Ishikawa (cell line): ENCODE results near the gene CCDC68.

Source experiments
- CEBPB ChIP-seq: IDR thresholded peaks from 2 replicates; pipeline ENCODE4 v1.6.1; 2012
- CREB1 ChIP-seq: IDR thresholded peaks from 2 replicates; pipeline ENCODE4 v1.6.1; 2012; ENCODE audit warnings: low read depth
- EGR1 ChIP-seq: IDR thresholded peaks from 2 replicates; pipeline ENCODE4 v1.6.1; 2012
- EP300 ChIP-seq: IDR thresholded peaks from 2 replicates; pipeline ENCODE4 v1.6.1; 2012; ENCODE audit warnings: borderline replicate concordance
- FOXM1 ChIP-seq: IDR thresholded peaks from 2 replicates; pipeline ENCODE4 v1.6.1; 2012; ENCODE audit warnings: low read depth, borderline replicate concordance
- MAX ChIP-seq: IDR thresholded peaks from 2 replicates; pipeline ENCODE4 v1.6.1; 2012
- NFIC ChIP-seq: IDR thresholded peaks from 2 replicates; pipeline ENCODE4 v1.6.1; 2012
- RAD21 ChIP-seq: IDR thresholded peaks from 2 replicates; pipeline ENCODE4 v1.6.1; 2012; ENCODE audit warnings: low read depth
- TAF1 ChIP-seq: IDR thresholded peaks from 2 replicates; pipeline ENCODE4 v1.6.1; 2012; ENCODE audit warnings: low read depth, mild to moderate bottlenecking
- TCF12 ChIP-seq: IDR thresholded peaks from 2 replicates; pipeline ENCODE4 v1.6.1; 2012; ENCODE audit warnings: low read depth
- USF1 ChIP-seq: IDR thresholded peaks from 2 replicates; pipeline ENCODE4 v1.6.1; 2012
- YY1 ChIP-seq: IDR thresholded peaks from 2 replicates; pipeline ENCODE4 v1.6.1; 2012; ENCODE audit warnings: low read depth
- ZBTB7A ChIP-seq: IDR thresholded peaks from 2 replicates; pipeline ENCODE4 v1.6.1; 2012; ENCODE audit warnings: low read depth
- TF ChIP-seq, protein P1 (sequence below): IDR thresholded peaks from 2 replicates; pipeline ENCODE4 v1.6.1; 2012; ENCODE audit warnings: low read depth, mild to moderate bottlenecking

DNA sequence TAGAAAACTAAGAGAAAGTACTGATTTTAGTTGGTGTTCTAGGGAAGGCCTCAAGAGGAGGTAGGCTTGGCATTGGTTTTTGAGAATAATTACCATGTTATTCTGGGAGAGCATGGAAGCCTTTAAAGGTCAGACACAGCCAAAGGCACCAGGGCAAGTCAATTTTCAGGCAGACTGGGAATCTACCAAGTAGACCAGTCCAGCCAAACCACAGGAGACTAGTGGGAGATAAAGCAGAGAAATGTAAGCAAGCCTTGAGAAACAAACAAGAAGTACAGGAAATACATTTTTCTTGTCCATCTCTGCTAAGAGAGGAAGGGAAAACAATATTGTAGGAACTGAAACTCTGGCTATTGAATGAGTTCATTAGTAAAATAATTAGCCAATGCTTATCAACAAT, 5.5 kb upstream of the CCDC68 start:
- no peak for TF ChIP-seq TAF1
- no peak for TF ChIP-seq TCF12
- no peak for TF ChIP-seq EP300
- no peak for TF ChIP-seq CEBPB
- no peak for TF ChIP-seq ZBTB7A
- TF ChIP-seq MAX = no peak
- TF ChIP-seq, protein P1, sequence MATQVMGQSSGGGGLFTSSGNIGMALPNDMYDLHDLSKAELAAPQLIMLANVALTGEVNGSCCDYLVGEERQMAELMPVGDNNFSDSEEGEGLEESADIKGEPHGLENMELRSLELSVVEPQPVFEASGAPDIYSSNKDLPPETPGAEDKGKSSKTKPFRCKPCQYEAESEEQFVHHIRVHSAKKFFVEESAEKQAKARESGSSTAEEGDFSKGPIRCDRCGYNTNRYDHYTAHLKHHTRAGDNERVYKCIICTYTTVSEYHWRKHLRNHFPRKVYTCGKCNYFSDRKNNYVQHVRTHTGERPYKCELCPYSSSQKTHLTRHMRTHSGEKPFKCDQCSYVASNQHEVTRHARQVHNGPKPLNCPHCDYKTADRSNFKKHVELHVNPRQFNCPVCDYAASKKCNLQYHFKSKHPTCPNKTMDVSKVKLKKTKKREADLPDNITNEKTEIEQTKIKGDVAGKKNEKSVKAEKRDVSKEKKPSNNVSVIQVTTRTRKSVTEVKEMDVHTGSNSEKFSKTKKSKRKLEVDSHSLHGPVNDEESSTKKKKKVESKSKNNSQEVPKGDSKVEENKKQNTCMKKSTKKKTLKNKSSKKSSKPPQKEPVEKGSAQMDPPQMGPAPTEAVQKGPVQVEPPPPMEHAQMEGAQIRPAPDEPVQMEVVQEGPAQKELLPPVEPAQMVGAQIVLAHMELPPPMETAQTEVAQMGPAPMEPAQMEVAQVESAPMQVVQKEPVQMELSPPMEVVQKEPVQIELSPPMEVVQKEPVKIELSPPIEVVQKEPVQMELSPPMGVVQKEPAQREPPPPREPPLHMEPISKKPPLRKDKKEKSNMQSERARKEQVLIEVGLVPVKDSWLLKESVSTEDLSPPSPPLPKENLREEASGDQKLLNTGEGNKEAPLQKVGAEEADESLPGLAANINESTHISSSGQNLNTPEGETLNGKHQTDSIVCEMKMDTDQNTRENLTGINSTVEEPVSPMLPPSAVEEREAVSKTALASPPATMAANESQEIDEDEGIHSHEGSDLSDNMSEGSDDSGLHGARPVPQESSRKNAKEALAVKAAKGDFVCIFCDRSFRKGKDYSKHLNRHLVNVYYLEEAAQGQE = no peak
- no peak for TF ChIP-seq CREB1
- no peak for TF ChIP-seq FOXM1
- no peak for TF ChIP-seq EGR1
- no peak for TF ChIP-seq YY1
- TF ChIP-seq RAD21 = no peak
- no peak for TF ChIP-seq NFIC
- no peak for TF ChIP-seq USF1
